PFSK-1 (cell line): Measurements from ENCODE around the gene GNG7.

Source experiments
- FOXP2 ChIP-seq: optimal IDR thresholded peaks from 2 replicates; pipeline ENCODE3; 2011; ENCODE audit warnings: borderline replicate concordance, control low read depth, inconsistent platforms; ENCODE audit not compliant: insufficient read depth; ENCODE audit errors: extremely low read length, extremely low read depth
- POLR2AphosphoS5 ChIP-seq: IDR thresholded peaks from 2 replicates; pipeline ENCODE4 v1.6.1; 2012; ENCODE audit warnings: low read depth, mild to moderate bottlenecking, control low read depth, low read length, moderate library complexity
- SIN3A ChIP-seq: IDR thresholded peaks from 2 replicates; pipeline ENCODE4 v1.6.1; 2012; ENCODE audit warnings: mild to moderate bottlenecking, low read length, moderate library complexity, borderline replicate concordance; ENCODE audit not compliant: insufficient read depth
- TAF1 ChIP-seq: IDR thresholded peaks from 2 replicates; pipeline ENCODE4 v1.6.1; 2012; ENCODE audit warnings: low read length, control low read depth, borderline replicate concordance; ENCODE audit not compliant: insufficient read depth
- TF ChIP-seq, protein P1 (sequence below), 2 experiments: IDR thresholded peaks; 2 replicates each; pipeline versions ENCODE4 v1.6.1 to v1.8.0; 2011 to 2012; ENCODE audit warnings: low read depth in 2 of 2, low read length in 2 of 2, control low read depth in 1 of 2, inconsistent platforms in 1 of 2, mild to moderate bottlenecking in 1 of 2, moderate library complexity in 1 of 2; ENCODE audit not compliant: insufficient read depth in 1 of 2

GNG7 gene

DNA sequence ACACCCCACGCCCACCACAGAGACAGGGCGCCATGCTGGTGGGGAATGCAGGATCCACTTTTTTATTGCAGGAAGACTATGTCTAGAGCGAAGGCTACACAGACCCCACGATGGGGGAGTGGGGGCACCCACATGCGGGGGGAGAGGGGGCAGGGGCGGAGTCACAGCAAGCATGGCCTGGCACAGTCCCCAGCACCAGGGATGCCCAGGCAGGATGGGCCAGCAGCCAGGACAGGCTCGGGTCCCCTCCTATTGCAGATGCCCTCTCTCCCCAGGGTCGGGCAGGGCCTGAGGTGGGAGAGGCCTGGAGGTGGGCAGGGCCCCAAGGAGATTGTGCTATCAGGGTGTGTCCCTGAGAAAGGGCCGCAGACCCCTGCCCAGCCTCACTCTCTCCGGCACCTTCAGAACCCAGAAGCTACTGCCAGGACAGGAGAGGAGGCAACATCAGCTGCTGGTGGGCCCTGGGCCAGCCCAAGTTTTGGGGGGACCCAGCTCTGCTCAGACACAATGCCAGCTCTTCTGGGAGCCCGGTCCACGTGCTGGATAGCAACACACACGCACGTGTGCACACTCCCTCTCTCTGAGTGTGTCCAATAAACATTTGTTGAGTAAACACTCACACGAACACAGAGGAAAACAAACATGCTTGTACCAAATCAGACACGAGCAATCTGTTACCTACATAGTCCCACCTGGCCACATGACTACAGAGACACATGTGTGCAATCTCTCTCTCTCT lies 12.2 kb upstream of the GNG7 start:
- TF ChIP-seq POLR2AphosphoS5 (no peak), TAF1 (no peak), SIN3A (no peak), FOXP2 (no peak)
- TF ChIP-seq, protein P1, sequence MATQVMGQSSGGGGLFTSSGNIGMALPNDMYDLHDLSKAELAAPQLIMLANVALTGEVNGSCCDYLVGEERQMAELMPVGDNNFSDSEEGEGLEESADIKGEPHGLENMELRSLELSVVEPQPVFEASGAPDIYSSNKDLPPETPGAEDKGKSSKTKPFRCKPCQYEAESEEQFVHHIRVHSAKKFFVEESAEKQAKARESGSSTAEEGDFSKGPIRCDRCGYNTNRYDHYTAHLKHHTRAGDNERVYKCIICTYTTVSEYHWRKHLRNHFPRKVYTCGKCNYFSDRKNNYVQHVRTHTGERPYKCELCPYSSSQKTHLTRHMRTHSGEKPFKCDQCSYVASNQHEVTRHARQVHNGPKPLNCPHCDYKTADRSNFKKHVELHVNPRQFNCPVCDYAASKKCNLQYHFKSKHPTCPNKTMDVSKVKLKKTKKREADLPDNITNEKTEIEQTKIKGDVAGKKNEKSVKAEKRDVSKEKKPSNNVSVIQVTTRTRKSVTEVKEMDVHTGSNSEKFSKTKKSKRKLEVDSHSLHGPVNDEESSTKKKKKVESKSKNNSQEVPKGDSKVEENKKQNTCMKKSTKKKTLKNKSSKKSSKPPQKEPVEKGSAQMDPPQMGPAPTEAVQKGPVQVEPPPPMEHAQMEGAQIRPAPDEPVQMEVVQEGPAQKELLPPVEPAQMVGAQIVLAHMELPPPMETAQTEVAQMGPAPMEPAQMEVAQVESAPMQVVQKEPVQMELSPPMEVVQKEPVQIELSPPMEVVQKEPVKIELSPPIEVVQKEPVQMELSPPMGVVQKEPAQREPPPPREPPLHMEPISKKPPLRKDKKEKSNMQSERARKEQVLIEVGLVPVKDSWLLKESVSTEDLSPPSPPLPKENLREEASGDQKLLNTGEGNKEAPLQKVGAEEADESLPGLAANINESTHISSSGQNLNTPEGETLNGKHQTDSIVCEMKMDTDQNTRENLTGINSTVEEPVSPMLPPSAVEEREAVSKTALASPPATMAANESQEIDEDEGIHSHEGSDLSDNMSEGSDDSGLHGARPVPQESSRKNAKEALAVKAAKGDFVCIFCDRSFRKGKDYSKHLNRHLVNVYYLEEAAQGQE (IDR thresholded peaks at IDR 0.05; ENCODE audit: insufficient read depth in 1 of 2, low read depth in 2 of 2, low read length in 2 of 2), result no peak

DNA sequence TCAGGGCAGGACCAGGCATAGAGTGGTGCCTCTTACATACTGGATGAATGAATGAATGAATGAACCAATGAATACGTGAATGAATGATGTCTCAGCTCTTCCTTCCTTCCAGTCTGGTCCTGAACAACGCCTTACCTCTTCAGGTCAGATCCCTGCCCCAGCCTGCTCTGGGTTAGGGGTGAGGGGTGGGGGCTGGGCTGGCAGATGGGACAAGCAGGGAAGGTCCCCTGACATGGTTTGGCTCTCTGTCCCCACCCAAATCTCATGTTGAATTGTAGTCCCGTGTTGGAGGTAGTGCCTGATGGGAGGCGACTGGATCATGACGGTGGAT lies 9.3 kb upstream of the GNG7 start:
- TF ChIP-seq FOXP2, result no peak
- TF ChIP-seq SIN3A, result no peak
- TF ChIP-seq, protein P1 (IDR thresholded peaks at IDR 0.05; ENCODE audit: insufficient read depth in 1 of 2, low read depth in 2 of 2, low read length in 2 of 2), result no peak
- TF ChIP-seq TAF1, result no peak
- TF ChIP-seq POLR2AphosphoS5, result no peak

DNA sequence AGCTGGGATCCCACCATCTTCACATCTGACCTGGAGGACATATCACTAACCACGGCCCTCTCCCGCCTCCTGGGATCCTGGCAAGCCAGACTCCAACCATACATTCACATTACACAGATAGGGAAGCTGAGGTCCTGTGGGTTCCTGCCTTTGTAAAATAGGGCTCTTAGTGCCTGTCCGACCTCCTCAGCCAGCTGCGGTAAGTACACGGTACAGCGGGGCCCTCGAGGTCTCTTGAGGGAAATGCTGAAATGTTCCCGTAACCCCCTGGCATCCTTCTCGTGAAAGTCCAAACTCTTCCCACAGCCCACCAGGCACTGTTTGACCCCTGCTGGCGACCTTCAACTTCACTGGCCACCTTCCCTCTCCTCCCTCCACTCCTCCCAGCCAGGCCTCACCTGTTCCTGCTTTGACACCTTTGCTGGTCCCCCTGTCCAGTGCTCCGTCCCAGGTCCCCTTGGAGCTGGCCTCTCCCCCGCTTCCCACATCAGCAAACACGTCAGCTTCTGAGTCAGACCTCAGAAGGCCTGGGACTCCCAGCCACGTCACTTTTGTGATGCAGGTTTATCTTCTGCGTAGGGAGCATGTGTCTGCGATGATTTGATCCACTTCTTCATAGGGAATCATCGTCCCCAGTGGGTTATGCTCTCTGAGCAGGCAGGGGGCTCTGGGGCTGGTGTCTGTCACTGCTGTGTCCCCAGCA lies 8.8 kb upstream of the GNG7 start:
- TF ChIP-seq, protein P1 (IDR thresholded peaks at IDR 0.05; ENCODE audit: insufficient read depth in 1 of 2, low read depth in 2 of 2, low read length in 2 of 2), result no peak
- no peak for TF ChIP-seq POLR2AphosphoS5

GRCh38 chr19:2706251-2706650 lies 3.8 kb upstream of the GNG7 start:
- TF ChIP-seq TAF1, result no peak
- TF ChIP-seq FOXP2, result no peak
- TF ChIP-seq SIN3A, result no peak
- TF ChIP-seq, protein P1 (IDR thresholded peaks at IDR 0.05; ENCODE audit: insufficient read depth in 1 of 2, low read depth in 2 of 2, low read length in 2 of 2), result no peak
- no peak for TF ChIP-seq POLR2AphosphoS5
